DMS53 (cell line): ENCODE measurements around the gene RNH1.

Experiments
- DNase-seq: peaks from one replicate; lab custom pipeline; 2025; lab: John Stamatoyannopoulos, UW

Gene RNH1

GRCh38 chr11:506995-507726 lies at the start of gene RNH1:
TSS of gene RNH1 (minus strand) at chr11:507242. CDS start at chr11:502162, 5,080 bp downstream.
- peak; percentile 99 for DNase-seq

- DNase-seq = peak; percentile 77
Observed at GRCh38 chr11:555780-556661, 49.0 kb upstream of the RNH1 start.

DNA sequence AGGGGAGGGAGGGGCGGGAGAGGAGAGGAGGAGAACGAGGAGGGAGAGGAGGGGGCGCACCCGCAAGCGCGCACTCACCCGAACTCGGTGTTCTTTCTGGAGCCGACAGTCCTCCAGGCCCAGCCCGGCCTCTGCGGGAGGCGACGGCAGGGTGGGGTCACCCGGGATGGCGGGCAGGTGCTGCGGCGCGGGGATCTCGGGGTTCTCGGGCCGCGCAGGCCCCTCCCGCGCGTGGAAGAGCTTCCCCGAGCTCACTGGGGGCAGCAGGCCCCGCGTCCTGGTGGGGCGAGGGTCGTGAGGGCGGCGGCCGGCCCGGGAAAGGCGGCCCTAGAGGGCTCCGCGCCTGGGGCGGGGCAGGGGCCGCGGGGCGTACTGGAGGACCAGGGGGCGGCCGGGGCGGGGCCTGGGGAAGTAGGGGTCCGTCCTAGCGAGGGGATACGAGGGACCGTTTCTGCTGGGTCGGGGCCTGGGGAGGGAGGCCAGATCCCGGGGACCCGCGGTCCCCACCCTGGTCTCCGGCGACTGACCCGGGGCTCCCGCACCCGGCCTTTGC lies 48.3 kb upstream of the RNH1 start:
- DNase-seq = no peak

- DNase-seq = peak; percentile 95
Observed at GRCh38 chr11:554428-555226, 47.6 kb upstream of the RNH1 start.

GRCh38 chr11:553988-554340 lies 46.9 kb upstream of the RNH1 start:
- DNase-seq = peak; percentile 61

DNA sequence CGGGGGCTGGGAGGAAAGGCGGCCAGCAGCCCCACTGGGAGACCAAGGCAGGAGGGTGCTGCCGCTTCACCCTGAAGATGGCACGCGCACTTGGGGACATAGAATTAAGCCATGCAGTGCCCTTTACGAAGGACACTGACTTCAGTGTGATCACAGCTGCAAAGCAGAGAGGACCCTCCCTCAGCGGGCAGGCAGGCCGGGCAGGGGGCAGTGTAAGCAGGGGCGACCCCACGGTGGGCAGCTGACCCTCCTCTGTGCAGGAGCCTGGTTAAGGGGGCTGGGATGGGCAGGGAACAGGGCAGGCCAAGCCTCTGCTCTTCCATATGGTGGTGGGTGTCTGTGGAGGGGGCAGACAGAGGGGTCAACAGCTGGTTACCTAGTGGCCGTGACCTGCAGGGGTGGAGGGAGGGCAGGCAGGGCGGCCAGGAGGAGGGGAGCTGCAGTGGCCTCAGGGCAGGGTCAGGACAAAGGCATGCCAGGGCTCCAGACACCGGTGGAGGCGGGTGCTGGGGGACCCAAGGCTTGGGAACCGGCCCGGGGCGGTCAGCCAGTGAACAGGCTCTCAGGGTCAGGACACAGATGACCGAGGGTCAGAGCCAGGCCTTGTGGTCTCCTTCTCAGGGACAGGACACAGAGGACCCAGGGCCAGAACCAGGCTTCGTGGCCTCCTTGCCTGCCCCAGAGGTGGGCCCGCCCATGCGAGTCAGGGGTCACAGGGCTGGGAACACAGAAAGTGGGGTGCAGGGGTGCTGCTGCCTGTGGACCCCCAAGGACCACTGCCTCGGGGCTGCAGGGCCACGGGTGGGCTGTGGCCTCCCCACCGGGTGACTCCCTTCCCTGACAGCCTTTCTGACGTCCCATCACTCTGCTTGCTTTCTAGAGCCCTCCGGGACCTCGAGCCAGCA lies 46.3 kb upstream of the RNH1 start:
- no peak for DNase-seq

- DNase-seq = no peak
Observed at GRCh38 chr11:551596-551995, 44.6 kb upstream of the RNH1 start.

DNA sequence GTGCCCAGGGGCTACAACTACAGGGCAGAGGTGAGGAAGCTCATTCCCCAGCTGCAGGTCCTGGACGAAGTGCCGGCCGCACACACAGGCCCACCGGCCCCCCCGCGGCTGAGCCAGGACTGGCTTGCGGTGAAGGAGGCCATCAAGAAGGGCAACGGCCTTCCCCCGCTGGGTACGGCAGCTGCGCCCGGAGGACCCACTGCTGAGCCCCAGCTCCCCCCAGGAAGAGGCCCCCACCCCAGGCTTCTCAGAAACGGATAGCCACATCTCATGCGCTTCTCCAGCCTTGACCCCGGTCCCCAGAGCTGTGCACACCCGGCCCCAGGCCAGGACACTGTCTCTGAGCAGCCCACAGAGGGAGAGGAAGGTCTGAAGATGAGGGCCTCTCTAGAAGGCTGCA lies 44.1 kb upstream of the RNH1 start:
- no peak for DNase-seq

GRCh38 chr11:550746-551085 lies 43.7 kb upstream of the RNH1 start:
- DNase-seq = no peak

DNA sequence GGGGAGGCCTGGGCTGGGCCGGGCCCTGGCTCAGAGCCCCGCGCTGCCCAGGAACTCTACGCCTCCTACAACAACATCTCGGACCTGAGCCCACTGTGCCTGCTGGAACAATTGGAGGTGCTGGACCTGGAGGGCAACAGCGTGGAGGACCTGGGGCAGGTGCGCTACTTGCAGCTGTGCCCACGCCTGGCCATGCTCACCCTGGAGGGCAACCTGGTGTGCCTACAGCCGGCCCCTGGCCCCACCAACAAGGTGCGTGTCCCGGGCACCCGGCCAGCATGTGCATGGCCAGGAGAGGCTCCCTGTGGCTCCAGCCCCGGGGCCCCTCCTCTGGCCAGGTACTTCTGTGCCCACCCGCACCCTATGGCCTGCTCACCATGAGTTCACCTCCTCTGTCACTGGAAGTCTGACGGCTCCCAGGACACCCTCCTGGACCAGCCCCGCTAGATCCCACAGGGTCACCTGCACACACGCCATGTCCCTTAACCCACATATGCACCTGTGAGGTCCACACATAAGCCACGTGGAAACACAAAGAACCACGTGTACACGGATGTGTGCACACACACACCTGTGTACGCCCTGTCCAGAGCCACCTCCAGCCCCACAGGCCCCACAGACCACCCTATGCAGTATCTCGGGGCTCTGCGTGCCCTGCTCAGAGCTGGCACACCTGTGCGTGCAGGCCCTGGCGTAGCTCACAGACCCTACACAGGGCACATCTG lies 43.1 kb upstream of the RNH1 start:
- no peak for DNase-seq

GRCh38 chr11:548700-549603 lies 41.9 kb upstream of the RNH1 start:
- DNase-seq = peak; percentile 56

DNA sequence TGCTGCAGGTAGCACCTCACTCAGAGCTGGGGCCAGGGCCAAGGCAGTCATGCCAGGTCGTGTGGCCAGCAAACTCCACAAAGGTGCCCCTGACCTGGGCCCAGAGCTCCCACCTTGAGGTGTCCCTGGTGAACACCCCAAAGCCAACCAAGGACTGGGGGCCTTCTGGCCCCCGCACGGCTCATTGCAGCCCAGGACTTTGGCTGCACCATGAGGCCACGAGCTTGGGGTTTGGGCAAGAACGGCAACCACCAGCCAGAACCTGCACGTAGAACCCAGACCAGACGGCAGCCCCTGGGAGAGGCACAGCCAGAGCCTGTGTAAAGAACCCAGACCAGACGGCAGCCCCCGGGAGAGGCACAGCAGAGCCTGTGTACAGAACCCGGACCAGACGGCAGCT lies 38.1 kb upstream of the RNH1 start:
- no peak for DNase-seq

DNA sequence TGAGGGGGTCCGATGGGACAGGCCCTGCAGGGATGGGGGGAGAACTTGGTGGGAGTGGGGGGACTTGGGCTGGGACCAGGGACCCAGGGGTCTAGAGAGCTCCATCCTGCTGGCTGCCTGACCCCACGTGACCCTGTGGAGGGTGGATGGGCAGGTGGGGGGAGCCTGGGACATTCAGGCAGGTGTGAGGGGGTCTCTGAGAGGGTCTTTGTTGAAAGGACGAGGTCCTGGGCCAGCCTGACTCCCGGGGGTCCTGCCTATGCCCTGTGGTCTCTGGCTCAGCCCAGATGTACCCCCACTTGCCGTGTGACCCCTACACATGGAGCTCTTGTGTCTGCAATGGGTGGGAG lies 37.8 kb upstream of the RNH1 start:
- no peak for DNase-seq

GRCh38 chr11:541433-541885 lies 34.4 kb upstream of the RNH1 start:
- DNase-seq = peak; percentile 49

DNA sequence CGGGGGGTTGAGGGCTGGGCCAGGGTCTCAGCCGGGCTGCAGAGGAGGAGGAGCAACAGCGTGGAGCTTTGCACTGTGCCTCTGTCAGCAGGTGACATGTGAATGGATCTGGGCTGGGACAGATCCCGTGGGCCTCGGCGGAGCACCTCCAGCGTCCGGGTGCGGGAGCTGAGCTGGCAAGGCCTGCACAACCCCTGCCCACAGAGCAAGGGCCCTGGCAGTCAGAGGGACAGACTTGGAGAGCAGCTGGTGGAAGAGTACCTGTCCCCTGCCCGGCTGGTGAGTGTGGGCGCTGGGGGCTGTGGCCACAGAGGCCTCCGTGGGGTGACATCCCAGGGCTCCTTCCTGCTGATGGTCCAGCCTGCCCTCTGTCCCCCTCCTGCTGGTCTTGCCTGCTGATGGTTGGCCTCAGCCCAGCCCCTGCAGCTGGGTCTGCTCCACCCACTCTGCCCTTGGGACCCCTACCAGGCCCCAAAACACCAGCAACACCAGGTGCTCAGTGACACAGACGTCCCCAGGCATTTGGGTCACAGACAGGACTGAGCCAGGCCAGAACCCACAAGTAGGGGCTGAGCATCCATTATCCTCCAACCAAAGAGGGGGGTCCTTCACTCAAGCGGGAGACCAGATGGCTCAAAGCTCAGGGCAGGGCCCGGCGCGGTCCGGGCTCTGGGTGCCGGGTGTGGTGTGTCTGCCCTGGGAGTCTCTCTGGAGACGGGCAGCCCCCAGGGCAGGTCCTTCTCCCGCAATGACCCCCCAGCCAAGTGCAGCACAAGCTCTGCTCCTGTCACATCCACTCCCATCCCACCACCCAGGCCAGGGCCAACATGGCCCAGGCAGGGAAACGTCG lies 33.8 kb upstream of the RNH1 start:
- no peak for DNase-seq

DNA sequence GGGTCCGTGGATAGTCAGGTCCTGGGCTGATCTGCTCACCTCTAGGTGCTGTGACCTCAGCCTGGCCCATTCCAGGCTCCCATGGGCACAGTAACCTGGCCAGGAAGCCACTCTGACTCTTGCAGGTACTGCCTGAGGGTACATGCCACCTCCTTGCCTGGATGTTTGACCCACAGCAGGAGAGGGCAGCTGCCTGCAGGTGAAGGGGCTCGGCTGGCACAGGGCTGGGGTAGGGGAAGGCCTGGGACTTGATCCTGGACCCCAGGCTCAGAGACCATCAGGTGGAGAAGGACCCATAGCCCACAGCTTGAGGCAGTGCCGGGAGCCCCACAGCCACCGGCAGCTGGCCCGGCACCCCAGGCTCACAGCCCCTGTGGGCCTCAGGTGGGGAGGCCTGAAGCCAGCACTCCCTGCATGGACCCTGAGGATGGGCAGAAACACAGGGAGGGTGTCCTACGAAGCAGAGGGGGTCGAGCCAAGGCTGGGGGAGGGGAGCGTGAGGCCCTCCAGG lies 33.0 kb upstream of the RNH1 start:
- no peak for DNase-seq

- peak; percentile 45 for DNase-seq
Observed at GRCh38 chr11:538431-539051, 31.5 kb upstream of the RNH1 start.
